Fibroblast of peridontal ligament (primary cell): ENCODE results near the gene RPTOR.

ENCODE experiments used
- DNase-seq: peaks from one replicate; pipeline ENCODE4 v3.0.0-alpha.2; 2010; ENCODE audit errors: extremely low read depth

RPTOR gene

DNA sequence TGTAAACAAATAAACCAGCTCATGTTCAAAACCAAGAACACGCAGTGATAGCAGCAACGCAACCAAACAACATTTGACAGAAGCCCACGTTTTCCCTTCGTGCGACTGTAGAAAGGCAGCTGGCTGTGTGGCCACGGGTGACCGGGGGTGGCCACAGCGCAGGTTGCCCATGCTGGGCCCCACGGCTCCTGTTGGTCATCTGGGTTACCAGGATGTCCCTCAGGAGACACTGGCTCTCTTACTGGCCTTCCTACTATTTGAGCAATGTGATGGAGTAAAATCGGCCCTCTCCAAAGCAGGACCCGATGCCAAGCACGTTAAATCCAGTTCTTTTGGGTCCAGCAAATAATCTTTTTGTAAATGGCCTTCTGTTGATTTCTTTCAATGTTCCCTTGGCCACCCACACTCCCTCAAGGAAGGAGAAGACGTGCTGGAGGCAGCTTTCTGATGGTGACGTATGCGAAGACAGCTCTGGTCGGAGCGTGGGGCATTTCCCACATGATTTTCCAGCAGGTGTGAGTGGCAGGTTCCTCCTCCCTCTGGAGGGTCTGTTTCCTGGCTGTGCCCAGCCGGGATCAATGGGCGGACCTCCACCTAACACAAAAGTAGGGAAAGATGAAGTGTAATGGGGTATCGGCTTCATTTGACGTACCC is 303.9 kb downstream of the RPTOR start:
- no peak for DNase-seq

DNA sequence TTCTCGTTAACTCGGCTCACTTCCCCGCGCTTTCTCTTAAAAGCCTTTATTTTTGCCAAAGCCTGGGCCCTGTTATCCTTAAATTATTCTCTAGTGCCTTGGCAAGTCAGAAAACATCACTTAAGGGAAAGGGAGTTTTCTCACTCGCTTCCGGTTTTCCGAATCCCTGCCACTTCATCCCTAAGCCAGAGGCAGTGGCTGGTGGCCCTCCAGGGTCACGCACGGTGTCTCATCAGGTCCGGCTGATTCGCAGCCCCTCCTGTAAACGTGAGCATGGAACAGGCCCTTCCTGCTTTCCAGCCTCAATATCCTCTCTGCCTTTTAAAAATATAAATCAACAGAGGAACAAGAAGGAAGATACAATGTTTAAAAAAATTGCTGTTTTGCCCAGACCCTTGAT is 304.5 kb downstream of the RPTOR start:
- DNase-seq: no peak

DNA sequence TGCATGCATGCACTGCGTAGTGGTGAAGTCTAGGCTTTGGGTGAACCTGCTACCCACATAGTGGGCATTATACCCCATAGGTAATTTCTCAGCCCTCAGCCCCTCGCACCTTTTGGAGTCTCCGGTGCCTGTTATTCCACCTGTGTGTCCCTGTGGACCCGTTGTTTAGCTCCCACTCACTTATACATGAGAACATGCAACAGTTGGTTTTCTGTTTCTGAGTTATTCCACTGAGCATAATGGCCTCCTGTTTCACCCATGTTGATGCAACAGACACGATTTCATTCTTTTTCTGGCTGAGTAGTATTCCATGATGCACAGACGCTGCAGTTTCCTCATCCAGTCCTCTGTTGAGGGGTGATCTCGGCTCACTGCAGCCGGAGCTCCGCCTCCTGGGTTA is 305.5 kb downstream of the RPTOR start:
- DNase-seq: no peak

DNA sequence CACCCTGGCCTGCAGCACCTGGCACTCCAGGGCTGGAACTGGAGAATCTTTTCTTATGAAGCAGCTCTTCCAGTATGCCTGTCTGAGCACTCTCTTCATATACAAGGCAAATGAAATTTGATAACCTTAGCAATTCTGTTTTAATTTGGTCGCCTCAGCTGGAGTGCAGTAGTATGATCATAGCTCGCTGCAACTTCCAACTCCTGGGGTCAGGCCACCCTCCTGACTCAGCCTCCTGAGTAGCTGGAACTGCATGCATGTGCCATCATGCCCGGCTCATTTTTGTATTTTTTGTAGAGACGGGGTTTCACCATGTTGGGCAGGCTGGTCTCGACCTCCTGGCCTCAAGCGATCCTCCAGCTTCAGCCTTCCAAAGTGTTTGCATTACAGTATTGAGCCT is 306.2 kb downstream of the RPTOR start:
- peak; percentile 64 for DNase-seq

DNA sequence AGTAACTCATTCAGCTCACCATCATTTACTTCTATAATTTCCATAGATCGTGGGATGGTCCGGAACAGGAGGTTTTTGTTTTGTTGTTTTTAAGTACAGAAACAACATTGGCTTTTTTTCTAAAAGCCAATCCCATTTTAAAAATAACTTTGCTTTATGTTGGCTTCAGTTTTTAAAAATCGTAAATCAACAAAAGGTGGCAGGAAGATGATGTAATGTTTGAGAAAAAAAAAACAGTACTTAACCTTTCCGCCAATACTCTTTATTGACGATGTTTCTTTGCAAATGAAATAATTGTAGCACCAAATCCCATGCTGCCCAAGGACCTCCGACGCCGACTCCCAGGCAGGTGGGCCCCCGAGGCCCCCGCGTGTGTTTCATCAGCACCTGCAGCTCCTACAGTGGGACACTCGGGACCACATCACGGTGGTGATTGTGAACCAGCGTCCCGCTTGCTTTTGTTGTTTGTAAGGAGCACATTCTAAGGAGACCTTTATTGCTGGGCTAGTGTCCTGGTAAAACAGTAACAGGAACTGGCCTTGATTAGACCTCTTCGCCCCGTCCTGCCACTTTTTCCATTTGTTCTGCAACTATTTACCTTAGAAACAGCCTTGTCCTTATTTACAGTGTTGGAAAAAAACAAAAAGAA is 306.8 kb downstream of the RPTOR start:
- no peak for DNase-seq

DNA sequence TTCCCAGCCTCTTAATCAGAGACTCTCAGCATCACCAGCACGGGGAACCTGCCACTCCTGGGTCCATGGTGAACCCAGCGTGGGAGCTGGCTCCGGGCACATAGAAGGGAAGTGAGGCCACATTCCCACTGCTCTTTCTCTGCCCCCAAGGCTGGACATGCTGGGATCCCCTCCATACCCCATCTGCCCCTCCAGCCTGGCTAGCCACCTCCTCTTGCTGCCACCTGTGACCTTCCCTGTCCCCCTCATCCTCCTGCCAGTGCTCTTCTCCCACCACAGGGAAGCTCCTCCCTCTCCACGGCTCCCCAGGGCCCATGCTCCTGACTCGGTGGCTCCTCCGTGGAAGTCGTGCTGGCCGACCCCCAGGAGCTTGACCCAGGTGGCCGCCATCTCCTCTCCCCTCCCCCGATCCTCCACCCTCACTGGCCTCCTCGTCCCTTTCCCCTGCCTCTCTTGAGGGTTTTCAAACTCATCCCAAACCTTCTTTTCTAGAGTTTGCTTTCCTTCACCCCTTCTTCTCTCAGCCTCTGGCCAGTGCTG is 307.9 kb downstream of the RPTOR start:
- DNase-seq: no peak

DNA sequence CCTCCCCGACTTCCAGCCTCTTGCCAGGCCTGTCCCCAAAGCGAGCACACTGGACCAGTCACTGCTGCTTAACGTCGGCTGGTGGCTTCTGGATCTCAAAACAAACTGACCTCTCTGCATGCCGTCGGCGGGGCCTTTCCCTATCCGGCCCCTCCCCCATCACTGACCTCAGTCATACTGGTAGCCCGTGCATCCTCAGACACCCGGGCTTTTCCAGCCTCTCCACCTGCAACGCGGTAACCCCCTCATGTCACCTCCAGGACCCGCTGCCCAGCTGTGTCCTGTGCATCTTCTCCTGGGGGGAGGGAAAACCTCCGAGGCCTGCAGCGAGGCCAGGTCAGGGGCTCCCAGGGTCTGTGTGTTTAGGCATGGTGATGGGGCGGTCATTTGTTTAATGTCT is 308.4 kb downstream of the RPTOR start:
- DNase-seq: no peak

DNA sequence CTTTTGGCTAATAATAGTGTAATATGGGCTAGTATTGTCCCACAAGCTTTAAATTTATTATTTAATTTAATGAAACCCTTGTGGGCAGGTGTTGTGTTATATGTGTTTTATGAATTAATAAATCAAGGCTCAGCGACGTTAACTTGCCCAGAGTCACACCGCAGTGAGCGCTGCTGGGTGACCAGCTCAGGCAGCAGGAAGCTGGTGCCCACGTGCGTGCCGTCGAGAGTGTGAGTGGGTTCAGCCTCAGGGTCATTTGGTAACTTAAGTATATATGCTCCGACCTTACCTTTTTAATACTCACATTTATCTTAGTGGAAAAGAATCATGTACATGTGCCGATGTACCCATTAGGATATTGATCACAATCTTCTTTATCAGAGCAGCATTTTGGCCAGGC is 309.6 kb downstream of the RPTOR start:
- no peak for DNase-seq

DNA sequence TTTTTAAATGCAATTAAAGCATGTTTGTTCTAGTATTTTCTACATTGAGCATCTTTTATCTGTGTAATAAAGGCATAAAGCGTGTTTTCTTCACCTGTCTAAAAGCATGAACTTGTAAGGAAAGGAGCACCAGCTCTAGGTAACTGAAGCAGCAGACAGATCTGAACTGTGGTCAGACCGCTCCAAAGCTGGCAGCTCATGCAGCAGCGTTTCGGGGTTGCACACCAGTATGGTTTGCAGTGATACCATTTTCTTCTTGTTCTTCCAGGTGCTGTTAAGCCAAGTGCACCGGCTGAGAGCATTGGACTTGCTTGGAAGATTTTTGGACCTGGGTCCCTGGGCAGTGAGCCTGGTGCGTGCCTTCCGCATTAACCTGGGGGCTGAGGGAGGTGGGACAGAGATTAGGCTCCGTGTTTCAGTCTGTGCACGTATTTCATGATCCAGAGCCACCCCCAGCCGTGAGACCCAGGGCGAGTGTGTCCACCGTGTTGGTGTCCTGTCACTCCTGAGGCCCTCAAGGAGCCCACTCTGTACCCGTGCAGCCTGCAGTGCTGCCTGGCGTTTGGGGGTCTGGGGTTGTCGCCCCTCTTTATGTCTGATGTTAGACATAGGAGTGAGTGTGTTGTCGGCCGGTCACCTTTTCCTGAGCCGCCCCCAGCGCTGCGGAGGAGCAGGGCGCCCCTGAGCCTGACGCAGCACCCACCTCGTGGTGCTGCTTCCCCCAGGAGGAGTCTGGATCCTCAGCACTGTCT is 310.7 kb downstream of the RPTOR start:
- DNase-seq: no peak

DNA sequence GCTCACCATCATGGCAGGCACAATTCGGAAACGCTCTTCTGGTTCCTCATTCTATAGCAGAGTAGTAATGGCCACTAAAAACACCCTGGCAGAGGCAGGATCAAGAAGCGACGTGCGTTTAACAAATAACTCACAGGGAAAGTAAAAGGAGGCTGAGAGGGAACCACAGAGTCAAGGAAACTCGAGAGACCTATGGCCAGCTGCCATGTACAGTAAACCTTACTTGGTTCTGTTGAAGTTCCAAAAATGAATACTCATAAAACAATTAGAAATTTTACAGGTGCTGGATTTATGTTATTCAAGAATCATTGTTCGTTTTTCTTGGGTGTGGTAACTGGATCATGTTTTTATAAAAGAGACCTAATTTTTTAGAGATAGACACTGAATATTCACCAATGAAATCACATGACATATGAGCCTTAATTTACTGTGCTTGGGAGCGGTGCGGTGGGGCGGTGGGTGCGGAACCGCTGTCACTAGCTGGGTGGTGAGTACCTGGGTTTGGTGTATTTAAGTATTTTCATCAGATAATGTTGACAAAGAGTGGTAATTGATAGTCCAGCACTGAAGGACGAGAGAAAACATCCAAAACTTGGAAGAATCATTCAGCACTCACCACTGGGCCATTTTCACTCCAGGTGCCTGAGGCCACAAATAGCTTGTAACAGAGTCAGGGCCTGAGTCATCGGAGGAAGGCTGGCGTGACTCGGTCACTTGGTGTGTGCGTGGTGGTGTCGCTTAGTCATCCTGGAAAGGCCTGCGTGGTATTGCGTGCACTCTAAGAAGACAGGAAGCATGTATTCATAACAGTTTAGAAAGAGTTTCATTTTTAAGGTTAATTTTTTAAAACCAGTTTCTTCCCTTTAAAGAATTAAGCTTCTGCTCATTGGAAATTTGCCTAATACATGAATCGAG is 311.6 kb downstream of the RPTOR start:
- peak; percentile 98 for DNase-seq

DNA sequence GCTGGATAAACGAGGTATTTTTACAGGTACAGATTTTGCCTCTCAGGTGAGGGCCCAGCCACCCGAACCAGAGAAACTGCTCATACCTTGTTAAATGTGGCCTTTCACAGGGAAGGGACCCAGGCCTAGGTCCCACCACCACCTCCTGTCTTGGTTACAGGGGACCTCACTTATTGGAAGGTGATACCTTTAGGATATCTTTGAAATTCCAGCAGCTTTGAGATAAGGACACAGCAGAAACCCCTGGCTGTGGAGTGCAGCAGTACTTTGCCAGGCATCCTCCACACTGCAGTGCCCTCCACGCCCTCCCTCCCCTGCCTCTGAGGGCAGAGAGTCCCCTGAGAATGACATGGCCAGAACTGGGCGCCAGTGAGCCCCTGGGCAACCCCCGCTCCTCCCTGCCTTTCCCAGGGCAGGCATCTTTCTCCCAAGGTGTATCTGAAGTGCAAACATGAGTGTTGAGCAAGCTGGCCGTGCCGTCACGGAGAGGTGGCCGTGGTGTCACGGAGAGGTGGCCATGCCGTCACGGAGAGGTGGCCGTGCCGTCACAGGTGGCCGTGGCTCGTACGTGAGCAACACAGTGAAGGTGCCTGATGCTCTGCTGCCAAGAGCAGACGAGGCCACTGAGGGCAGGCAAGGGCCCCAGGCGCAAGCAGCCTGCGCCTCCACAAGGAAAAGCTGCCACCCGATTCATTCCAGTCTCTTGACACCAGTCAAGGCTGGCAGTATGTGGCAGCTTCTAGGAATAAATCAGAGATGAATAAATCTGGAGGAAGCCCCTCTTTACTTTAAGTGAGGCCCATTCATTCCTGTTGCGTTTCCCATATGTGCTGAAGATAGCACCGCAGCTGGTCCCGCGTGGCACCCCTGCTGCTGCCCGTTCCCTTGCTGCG is 312.5 kb downstream of the RPTOR start:
- DNase-seq: no peak

DNA sequence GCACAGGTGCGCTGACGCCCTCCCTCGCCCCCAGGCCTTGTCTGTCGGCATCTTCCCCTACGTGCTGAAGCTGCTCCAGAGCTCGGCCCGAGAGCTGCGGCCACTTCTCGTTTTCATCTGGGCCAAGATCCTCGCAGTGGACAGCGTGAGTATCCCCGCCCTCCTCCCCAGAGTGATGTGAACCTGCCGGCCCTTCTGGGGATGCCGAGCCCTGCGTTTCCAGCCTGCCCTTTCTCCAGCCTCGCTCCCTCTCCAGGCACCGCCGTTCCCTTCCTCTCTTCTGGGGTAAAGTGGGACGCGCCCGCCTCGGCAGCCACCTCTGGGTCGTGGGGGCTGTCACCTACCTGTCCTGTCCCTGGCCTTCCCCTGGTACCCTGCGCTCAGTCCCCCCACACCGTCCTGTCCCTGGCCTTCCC is 313.1 kb downstream of the RPTOR start:
- DNase-seq: no peak

DNA sequence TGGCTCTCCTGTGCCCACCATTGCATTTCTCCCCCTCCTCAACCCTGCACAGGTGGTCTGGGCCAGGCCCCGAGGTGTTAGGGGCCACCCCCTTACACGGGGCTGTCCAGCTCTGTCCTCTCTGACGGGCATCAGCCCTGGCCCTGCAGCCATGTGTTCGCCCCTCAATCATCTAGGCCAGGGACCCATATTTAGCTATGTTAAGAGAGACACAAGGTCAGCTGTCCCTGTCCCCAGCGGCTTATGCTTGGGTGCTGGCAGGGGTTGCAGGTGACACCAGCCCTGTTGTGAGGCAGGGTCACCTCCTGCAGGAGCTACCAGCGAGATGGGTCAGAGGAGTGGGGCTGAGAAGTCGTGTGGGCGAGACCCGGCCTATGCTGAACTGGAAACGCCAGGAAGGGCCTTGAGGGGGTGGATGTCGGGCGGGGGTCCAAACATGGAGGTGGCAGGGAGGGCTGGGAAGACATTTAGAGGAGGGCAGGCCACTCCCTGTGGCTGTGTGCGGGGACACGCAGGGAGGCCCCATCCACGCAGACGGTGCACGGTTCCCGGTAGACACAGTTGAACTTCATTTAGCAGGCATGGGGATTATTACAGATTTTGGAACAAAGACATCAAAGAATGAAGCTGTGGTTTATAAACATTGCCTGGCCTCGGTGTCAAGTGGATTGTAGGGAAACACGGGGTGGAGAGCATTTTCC is 313.8 kb downstream of the RPTOR start:
- DNase-seq: no peak

DNA sequence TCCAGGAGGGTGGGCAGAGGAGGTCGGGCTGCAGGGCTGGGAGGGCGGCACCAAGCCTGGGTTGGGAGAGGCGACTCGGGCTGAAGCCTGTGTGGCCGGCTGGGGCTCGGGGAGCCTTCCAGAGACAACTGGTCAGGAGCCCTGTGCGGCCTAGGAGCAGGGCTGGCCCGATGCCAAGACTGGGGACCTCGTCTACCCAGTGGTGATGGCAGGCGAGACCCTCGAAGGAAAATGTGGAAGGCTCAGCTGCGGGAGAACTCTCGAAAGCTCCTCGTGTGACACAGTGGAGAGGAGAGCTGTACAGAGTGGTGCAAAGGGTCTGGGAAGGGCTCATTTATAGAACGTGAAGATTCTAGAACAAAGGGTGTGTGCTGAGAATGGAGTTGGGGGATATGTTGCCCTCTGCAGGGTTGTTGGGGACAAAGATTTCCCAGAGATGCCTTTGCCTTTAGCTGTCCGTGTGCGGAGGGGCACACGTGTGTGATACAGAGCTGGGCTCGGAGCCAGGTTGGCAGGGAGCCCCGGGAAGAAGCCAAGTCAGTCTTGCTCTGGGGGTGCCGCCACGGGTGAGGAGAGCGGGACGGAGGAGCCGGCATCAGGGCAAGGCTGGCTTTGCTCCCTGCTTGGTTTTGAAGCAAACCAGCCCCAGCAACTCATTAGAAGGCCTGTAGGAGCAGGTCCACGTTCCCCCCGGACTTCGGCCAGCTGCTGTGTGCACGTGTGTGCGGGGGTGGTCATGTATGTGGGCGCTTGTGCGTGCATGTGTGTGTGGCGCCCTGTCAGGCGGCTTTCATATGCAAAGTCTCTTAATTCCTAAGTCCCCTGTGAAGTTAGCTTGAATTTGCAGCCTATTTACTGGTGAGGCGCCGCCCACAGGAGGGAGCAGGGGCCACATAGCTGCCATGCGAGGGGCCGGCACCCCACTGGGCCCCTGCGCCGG is 314.6 kb downstream of the RPTOR start:
- peak; percentile 90 for DNase-seq

DNA sequence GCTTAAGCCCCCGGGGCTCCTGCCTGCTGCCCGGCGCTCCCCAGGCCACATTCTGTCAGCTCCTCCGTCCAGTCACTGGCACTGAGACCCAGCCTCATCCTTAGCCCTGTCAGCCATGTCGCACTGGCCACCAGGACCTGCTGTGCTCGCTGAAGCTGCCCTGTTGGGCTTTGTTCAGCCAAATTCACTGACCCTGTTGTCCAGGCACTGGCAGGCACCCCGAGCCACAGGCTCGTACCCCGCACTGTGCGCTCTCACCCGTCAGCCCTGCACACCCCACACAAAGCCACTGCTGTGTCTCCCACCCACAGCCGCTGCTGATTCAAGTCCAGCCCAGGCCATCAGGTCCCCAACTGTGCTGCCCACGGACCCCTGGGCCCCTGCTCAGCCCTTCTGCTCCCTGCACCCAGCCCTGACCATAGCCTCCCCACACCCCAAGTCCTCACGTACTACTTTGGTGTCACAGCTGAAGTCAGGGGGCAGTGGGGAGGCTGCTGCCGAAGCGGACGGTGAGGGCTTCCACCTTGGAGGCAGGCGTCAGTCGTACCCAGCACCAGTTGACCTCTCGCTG is 315.5 kb downstream of the RPTOR start:
- no peak for DNase-seq

DNA sequence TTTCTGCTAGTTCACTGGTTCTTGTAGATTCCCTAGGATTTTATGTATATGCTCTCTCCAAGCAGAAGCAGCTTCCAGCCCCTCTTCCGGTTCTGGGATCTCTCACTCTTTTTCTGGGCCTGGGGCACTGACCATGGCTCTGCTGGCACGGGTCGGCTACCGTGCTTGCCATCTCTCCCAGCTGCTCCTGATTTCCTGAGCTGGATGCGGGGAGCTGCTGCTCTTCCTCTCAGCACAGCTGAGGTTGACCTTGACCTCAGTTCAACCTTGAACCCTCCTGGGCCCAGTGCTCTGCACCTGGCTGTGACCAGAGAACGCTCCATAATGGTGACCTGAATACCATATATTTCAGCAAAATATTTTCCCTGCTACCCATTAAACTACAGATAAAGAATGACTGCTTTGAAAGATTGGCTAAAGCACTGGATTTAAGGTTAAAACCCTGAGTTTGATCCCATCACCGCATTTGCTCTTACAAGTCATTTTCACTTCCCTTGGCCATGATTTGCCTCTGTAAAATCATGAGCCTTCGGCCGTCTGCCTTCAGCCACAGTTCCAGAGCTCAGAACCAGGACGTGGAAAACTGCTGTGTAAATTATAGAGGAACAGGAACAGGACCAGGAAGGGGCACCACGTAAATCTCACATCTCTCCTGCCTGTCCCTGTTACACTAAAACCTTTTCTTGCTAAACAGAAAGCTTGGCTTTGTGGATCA is 316.2 kb downstream of the RPTOR start:
- DNase-seq: no peak

DNA sequence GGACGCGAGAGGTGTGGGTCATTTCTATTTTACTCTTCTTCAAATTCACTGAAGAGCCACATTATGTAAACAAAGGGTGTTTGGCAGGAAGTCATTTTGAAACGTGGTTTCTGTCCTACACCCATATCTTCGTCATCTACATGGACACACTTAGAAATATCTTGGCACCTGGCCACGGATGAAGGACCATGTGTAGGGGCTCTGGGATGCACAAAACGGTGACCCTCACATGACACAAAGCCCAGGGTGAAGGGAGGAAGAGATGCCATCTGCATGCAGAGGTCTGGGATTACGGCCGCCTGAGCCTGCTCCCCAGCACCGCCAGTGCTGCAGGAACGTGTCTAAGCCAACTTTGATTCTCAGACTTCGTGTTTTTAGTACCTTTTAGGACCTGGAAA is 316.8 kb downstream of the RPTOR start:
- no peak for DNase-seq

DNA sequence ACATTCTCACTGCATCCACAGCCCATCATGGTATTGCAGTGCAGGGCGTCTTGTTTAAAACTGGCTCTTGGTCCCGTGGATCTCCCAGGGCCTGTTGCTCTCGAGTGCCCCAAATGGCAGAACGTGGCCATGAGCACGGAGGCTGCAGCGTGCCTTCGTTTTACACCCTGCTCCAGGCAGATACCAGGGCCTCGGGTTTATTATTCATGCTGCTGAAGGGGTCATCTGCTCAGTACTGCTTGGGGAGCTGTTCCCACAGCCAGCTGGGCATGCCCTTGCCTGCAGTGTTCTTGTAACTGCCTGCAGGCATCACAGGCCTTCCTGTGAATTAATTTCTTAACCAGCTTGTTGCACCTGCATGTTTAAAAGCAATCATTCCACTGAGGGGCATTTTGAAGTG is 317.3 kb downstream of the RPTOR start:
- peak; percentile 35 for DNase-seq
